ENCODE results near the gene NACA.

The NACA gene

GRCh38 chr12:56721216-56721615, 3.9 kb downstream of the NACA start:
- Histone ChIP-seq H3K27me3 (ENCODE audit: insufficient read depth, low read depth) (no peaks in the 10 kb centered on the region), H3K4me2 (peak overlapping the region; percentile 93), H3K9ac (no peak overlapping the region), H3K27ac (peak overlapping the region; percentile 3; the same call in 1 of the 2 replicates), H3K4me1 (ENCODE audit: low read depth, poor library complexity, severe bottlenecking) (peaks cover 85% of the 10 kb centered on the region), H3K36me3 (ENCODE audit: insufficient read depth) (peaks cover 44% of the 10 kb centered on the region; the same call in 1 of the 2 replicates), H2AFZ (ENCODE audit: low read depth) (no peak overlapping the region), H3K4me3 (IDR thresholded peaks at IDR 0.05; ENCODE audit: insufficient read depth, low read depth, low read length) (no peak overlapping the region), H3K79me2 (ENCODE audit: insufficient read depth, low read depth) (peaks cover 88% of the 10 kb centered on the region), H4K20me1 (ENCODE audit: insufficient read depth) (peaks cover 60% of the 10 kb centered on the region)
- TF ChIP-seq CTCF (conservative IDR thresholded peaks at IDR 0.05; ENCODE audit: low read depth, low read length) = no peak

GRCh38 chr12:56720731-56721151, 4.4 kb downstream of the NACA start:
- no peaks in the 10 kb centered on the region for H3K27me3 ChIP-seq (ENCODE audit: insufficient read depth, low read depth)
- peak overlapping the region; percentile 93 for H3K4me2 ChIP-seq
- peaks cover 44% of the 10 kb centered on the region; the same call in 1 of the 2 replicates for H3K36me3 ChIP-seq (ENCODE audit: insufficient read depth)
- H4K20me1 ChIP-seq (ENCODE audit: insufficient read depth) = peaks cover 64% of the 10 kb centered on the region
- no peak overlapping the region for H2AFZ ChIP-seq (ENCODE audit: low read depth)
- no peak overlapping the region for H3K4me3 ChIP-seq (IDR thresholded peaks at IDR 0.05; ENCODE audit: insufficient read depth, low read depth, low read length)
- H3K9ac ChIP-seq = no peak overlapping the region; the same call in 1 of the 2 replicates
- H3K4me1 ChIP-seq (ENCODE audit: low read depth, poor library complexity, severe bottlenecking) = peaks cover 85% of the 10 kb centered on the region
- TF ChIP-seq CTCF (conservative IDR thresholded peaks at IDR 0.05; ENCODE audit: low read depth, low read length) = no peak
- H3K79me2 ChIP-seq (ENCODE audit: insufficient read depth, low read depth) = peaks cover 93% of the 10 kb centered on the region
- peak overlapping the region; percentile 3; the same call in 1 of the 2 replicates for H3K27ac ChIP-seq

GRCh38 chr12:56719056-56719455, 6.0 kb downstream of the NACA start:
- no peaks in the 10 kb centered on the region for H3K27me3 ChIP-seq (ENCODE audit: insufficient read depth, low read depth)
- H3K27ac ChIP-seq = peak overlapping the region; percentile 3; the same call in 1 of the 2 replicates
- peak overlapping the region; percentile 93 for H3K4me2 ChIP-seq
- no peak for TF ChIP-seq CTCF (conservative IDR thresholded peaks at IDR 0.05; ENCODE audit: low read depth, low read length)
- H3K36me3 ChIP-seq (ENCODE audit: insufficient read depth) = peaks cover 43% of the 10 kb centered on the region; the same call in 1 of the 2 replicates
- peaks cover 86% of the 10 kb centered on the region for H3K4me1 ChIP-seq (ENCODE audit: low read depth, poor library complexity, severe bottlenecking)
- peaks cover 81% of the 10 kb centered on the region for H4K20me1 ChIP-seq (ENCODE audit: insufficient read depth)
- H3K79me2 ChIP-seq (ENCODE audit: insufficient read depth, low read depth) = peaks cover 97% of the 10 kb centered on the region
- H3K9ac ChIP-seq = no peak overlapping the region; the same call in 1 of the 2 replicates
- H2AFZ ChIP-seq (ENCODE audit: low read depth) = no peak overlapping the region
- no peak overlapping the region for H3K4me3 ChIP-seq (IDR thresholded peaks at IDR 0.05; ENCODE audit: insufficient read depth, low read depth, low read length)

GRCh38 chr12:56718636-56719035, 6.5 kb downstream of the NACA start:
- Histone ChIP-seq H3K4me1 (ENCODE audit: low read depth, poor library complexity, severe bottlenecking) (peaks cover 82% of the 10 kb centered on the region), H3K4me2 (peak overlapping the region; percentile 93), H4K20me1 (ENCODE audit: insufficient read depth) (peaks cover 80% of the 10 kb centered on the region), H3K27me3 (ENCODE audit: insufficient read depth, low read depth) (no peaks in the 10 kb centered on the region), H2AFZ (ENCODE audit: low read depth) (no peak overlapping the region), H3K79me2 (ENCODE audit: insufficient read depth, low read depth) (peaks cover 97% of the 10 kb centered on the region), H3K9ac (no peak overlapping the region; the same call in 1 of the 2 replicates), H3K36me3 (ENCODE audit: insufficient read depth) (peaks cover 43% of the 10 kb centered on the region; the same call in 1 of the 2 replicates), H3K4me3 (IDR thresholded peaks at IDR 0.05; ENCODE audit: insufficient read depth, low read depth, low read length) (no peak overlapping the region), H3K27ac (peak overlapping the region; percentile 3; the same call in 1 of the 2 replicates)
- no peak for TF ChIP-seq CTCF (conservative IDR thresholded peaks at IDR 0.05; ENCODE audit: low read depth, low read length)

Data from KMS-11 (cell line).